Left ventricle myocardium inferior (tissue), 1 donor: ENCODE measurements around the gene SKI. TPM values are rescaled to one million over a fixed set of nuclear protein-coding genes. Genes with fewer than 3 reads are reported as not detected.

Source experiments
- DNase-seq: peaks from one replicate; pipeline ENCODE4 v3.0.0-alpha.2; 2020
- H3K27ac ChIP-seq: fragments of 200-600 bp; replicated peaks from 2 replicates; pipeline ENCODE4 v1.8.0; 2021
- H3K27me3 ChIP-seq: fragments of 200-600 bp; 2 replicates; pipeline ENCODE4 v1.8.0; 2021; ENCODE audit warnings: low read depth
- H3K36me3 ChIP-seq: fragments of 200-600 bp; 2 replicates; pipeline ENCODE4 v1.8.0; 2021
- H3K4me1 ChIP-seq: fragments of 200-600 bp; 2 replicates; pipeline ENCODE4 v1.8.0; 2021
- H3K4me3 ChIP-seq: fragments of 200-600 bp; 2 replicates; pipeline ENCODE4 v1.8.0; 2021; ENCODE audit warnings: mild to moderate bottlenecking, moderate library complexity
- H3K9me3 ChIP-seq: fragments of 200-600 bp; replicated peaks from 2 replicates; pipeline ENCODE4 v1.8.0; 2021
- intact Hi-C: fragments of 100-400 bp; cut with micrococcal nuclease; formaldehyde crosslinking; loops from one replicate; pipeline ENCODE4 v1.11.0; 2022
- total RNA-seq: library from RNA; stranded (reverse); fragmentation: NEBNext Ultra II Directional; extraction: Animal tissue kit (Norgen Biotek cat#: 25700); gene quantifications from one replicate; pipeline ENCODE4 v1.2.1, GENCODE V29; 2021
- TF ChIP-seq, protein P1 (sequence below): fragments of 200-600 bp; IDR thresholded peaks from 2 replicates; pipeline ENCODE4 v1.8.0; 2021; ENCODE audit warnings: antibody characterized with exemption, mild to moderate bottlenecking, borderline replicate concordance
- donor health status: DM: no; HTN: yes; CAD: no; lungs with severe emphysema.

SKI gene
- total RNA-seq, 1 donor from 2014 or later = 37.9 TPM

DNA sequence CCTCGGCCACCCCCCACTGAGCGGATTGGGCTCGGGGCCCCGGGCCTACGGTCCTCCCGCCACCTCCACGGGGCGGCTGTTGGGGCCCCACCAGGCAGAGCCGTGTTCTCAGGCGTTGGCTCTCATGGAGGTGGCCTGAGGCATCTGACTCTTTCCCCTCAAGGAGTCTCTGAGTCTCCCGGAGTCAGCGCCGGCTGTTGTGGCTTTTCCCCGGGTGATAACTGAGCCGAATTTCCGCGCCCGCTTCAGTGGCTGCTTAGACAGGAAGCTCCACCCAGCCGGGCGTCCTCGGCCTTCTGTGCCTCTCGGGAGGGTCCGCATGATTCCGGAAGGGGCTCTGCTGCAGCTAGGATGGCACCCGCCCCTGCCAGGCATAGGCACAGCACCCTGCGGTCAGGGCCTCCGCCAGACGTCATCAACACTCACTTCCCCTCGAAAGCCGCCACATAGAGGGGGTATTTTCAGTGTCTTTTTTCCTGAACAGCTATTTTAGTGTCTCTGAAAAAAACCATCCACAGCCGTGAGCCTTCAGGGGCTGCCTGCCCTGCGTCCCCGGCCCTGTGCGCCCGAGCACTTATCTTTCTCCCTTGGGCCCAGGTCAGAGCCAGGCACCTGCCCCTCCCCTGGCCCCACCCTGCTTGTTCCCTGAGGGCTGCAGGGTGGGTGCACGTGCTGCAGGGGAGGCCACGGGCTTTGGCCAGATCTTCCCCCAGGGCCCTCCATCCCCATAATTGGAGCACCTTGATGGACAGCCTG, 72.9 kb downstream of the SKI start:
- Histone ChIP-seq H3K27me3 (no peaks in the 10 kb centered on the region), H3K27ac (peak overlapping the region; percentile 91), H3K4me3 (peak overlapping the region; percentile 58), H3K4me1 (peaks cover 73% of the 10 kb centered on the region), H3K9me3 (no peaks in the 10 kb centered on the region), H3K36me3 (peaks cover 33% of the 10 kb centered on the region)
- DNase-seq = peak; percentile 87
- TF ChIP-seq, protein P1, sequence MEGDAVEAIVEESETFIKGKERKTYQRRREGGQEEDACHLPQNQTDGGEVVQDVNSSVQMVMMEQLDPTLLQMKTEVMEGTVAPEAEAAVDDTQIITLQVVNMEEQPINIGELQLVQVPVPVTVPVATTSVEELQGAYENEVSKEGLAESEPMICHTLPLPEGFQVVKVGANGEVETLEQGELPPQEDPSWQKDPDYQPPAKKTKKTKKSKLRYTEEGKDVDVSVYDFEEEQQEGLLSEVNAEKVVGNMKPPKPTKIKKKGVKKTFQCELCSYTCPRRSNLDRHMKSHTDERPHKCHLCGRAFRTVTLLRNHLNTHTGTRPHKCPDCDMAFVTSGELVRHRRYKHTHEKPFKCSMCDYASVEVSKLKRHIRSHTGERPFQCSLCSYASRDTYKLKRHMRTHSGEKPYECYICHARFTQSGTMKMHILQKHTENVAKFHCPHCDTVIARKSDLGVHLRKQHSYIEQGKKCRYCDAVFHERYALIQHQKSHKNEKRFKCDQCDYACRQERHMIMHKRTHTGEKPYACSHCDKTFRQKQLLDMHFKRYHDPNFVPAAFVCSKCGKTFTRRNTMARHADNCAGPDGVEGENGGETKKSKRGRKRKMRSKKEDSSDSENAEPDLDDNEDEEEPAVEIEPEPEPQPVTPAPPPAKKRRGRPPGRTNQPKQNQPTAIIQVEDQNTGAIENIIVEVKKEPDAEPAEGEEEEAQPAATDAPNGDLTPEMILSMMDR = no peak
- intact Hi-C loops = no loop called here

DNA sequence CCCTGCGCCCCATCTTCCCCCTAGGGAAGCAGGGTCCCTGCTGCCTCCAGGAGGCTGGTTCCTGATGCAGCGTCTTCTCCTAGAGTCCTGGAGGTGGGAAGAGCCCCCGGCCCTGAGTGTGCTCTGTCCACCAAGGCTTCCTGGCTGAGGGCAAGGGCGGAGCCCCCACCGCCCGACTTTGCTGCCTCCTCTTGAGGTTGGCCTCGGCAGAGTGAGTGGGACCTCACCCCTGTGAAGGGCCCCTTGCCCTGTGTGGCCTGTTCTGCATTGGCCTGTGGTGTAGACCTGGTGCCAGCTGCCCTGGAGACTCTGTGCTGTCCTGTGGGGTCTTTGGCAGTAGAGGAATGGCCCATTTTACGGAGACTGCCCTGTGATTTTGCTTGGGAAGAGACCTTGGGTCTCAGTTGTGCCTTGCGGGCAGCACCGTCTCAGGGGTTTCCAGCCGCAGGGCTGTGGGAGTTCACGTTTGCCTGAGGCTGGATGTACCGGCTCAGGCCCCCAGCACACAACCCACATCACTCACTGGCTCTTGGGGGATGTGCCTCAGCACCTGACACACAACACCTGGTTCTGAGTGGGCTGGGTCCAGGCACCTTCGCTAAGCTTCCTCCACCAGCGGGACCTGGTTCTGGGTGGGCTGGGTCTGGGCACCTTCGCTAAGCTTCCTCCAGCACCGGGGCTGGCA, 73.6 kb downstream of the SKI start:
- Histone ChIP-seq H3K4me3 (peak overlapping the region; percentile 58), H3K9me3 (no peaks in the 10 kb centered on the region), H3K4me1 (peaks cover 73% of the 10 kb centered on the region), H3K27me3 (no peaks in the 10 kb centered on the region), H3K36me3 (peaks cover 40% of the 10 kb centered on the region), H3K27ac (peak overlapping the region; percentile 91)
- TF ChIP-seq, protein P1 = no peak
- intact Hi-C loops = no loop called here
- no peak for DNase-seq

DNA sequence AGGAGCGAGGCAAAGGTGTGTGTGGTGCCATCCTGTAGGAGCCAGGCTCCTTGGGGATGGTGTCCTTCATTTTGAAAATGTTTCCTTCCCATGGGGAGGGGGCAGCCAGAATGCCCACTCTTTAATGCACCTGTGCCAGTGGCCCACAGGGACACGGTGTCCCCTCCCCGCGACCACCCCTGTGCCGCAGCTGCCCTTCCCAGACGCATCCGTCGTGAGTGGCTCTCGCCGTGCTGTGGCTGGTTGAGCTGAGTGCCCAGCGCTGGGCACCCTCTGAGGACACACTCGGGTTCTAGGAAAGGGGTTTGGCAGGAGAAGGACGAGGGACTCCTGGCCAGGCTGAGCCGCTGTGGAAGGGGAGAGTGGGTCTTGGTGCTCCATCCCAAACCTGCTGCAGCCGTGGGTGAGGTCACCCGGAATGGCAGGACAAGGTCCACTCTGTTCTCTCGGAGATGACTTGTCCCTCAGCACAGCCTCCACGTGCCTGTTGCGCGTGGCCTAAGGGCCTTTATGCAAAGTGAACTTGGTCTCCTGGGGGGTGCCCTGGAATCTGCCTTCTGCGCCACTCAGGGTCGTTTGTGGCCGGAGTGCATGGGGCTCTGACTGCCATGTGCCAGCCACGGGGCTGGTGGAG, 74.3 kb downstream of the SKI start:
- intact Hi-C loops = no loop called here
- no peak for DNase-seq
- Histone ChIP-seq H3K36me3 (peaks cover 46% of the 10 kb centered on the region), H3K27ac (peak overlapping the region; percentile 91), H3K27me3 (no peaks in the 10 kb centered on the region), H3K4me3 (no peak overlapping the region), H3K4me1 (peaks cover 70% of the 10 kb centered on the region), H3K9me3 (no peaks in the 10 kb centered on the region)
- TF ChIP-seq, protein P1 = no peak

DNA sequence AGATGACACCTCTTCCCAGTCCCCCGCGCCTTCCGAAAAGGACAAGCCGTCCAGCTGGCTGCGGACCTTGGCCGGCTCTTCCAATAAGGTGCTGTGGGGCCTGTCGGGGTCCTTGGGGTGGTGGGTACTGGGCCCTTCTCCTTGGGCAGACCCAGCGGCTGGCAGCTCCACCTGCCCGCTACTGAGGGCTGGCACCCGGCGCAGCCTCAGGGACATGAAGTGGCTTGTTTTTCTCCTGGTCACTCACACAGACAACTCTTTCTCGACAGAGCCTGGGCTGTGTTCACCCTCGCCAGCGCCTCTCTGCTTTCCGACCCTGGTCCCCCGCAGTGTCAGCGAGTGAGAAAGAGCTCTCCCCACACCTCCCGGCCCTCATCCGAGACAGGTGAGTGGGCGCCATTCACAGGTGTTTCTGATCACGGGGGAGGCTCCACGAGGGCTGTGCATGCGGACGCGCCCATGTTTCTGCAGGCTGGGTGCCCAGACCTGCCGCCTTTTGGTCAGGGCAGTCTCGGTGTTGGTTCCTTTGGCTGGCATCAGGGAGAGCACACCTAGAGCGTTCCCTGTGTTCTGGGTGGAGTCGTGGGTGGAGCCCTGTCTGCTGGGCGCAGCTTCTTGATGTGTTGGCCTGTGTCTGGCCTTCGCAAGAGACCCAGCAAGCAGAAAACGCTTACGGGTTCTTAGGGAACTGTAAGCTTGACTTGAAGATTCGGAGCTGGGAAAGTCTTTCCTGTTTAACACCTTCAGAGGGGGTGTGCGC, 75.1 kb downstream of the SKI start:
- H3K4me1 ChIP-seq = peaks cover 62% of the 10 kb centered on the region
- TF ChIP-seq, protein P1 = no peak
- no peaks in the 10 kb centered on the region for H3K9me3 ChIP-seq
- DNase-seq = no peak
- H3K27ac ChIP-seq = no peak overlapping the region
- intact Hi-C loops = no loop called here
- peaks cover 54% of the 10 kb centered on the region for H3K36me3 ChIP-seq
- no peak overlapping the region for H3K4me3 ChIP-seq
- H3K27me3 ChIP-seq = no peaks in the 10 kb centered on the region

DNA sequence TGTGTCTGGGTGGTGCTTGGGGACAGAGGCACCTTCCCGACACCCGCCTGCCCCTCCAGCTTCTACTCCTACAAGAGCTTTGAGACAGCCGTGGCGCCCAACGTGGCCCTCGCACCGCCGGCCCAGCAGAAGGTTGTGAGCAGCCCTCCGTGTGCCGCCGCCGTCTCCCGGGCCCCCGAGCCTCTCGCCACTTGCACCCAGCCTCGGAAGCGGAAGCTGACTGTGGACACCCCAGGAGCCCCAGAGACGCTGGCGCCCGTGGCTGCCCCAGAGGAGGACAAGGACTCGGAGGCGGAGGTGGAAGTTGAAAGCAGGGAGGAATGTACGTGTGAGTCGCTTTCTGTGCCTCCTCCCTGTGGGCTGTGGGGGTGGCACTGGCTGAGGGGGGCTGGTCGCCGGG, 75.7 kb downstream of the SKI start:
- Histone ChIP-seq H3K36me3 (peaks cover 60% of the 10 kb centered on the region), H3K4me1 (peaks cover 56% of the 10 kb centered on the region), H3K9me3 (no peaks in the 10 kb centered on the region), H3K27me3 (no peaks in the 10 kb centered on the region), H3K4me3 (no peak overlapping the region), H3K27ac (no peak overlapping the region)
- TF ChIP-seq, protein P1 = no peak
- intact Hi-C loops = no loop called here
- DNase-seq = no peak
